ENCODE data around the gene SMAD5.

The SMAD5 gene

DNA sequence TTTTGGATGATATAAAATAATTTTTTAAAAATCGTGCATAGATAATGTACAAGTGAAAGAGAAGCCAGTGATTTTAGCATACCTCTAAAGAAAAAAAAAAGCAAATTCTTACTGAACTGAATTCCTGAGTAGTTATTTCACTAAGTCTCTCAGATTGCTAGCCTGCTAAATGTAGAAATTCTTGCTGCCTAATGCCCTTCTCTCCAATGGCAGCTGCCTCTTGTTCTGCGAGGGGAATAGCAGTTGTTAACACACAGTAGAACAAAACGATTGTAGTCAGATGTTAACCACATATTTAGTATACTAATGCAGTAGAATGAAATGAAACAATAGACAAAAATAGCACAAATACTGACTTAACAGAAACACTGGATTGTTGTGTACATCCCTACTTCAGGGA, 26.8 kb downstream of the SMAD5 start:
- TF ChIP-seq, protein P1, sequence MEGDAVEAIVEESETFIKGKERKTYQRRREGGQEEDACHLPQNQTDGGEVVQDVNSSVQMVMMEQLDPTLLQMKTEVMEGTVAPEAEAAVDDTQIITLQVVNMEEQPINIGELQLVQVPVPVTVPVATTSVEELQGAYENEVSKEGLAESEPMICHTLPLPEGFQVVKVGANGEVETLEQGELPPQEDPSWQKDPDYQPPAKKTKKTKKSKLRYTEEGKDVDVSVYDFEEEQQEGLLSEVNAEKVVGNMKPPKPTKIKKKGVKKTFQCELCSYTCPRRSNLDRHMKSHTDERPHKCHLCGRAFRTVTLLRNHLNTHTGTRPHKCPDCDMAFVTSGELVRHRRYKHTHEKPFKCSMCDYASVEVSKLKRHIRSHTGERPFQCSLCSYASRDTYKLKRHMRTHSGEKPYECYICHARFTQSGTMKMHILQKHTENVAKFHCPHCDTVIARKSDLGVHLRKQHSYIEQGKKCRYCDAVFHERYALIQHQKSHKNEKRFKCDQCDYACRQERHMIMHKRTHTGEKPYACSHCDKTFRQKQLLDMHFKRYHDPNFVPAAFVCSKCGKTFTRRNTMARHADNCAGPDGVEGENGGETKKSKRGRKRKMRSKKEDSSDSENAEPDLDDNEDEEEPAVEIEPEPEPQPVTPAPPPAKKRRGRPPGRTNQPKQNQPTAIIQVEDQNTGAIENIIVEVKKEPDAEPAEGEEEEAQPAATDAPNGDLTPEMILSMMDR (IDR thresholded peaks at IDR 0.05; ENCODE audit: low read depth, low read length): no peak
- H3K27ac ChIP-seq: no peak overlapping the region
- no peak overlapping the region for H3K4me3 ChIP-seq (ENCODE audit: low read depth, low read length)
- peaks cover 70% of the 10 kb centered on the region for H3K36me3 ChIP-seq
- H3K9me3 ChIP-seq (ENCODE audit: severe bottlenecking): no peaks in the 10 kb centered on the region
- no peaks in the 10 kb centered on the region for H3K27me3 ChIP-seq (ENCODE audit: insufficient read depth, low read depth, severe bottlenecking)
- no peak for DNase-seq

GRCh38 chr5:136162008-136162407, 29.4 kb downstream of the SMAD5 start:
- peaks cover 57% of the 10 kb centered on the region for H3K36me3 ChIP-seq
- H3K27me3 ChIP-seq (ENCODE audit: insufficient read depth, low read depth, severe bottlenecking): no peaks in the 10 kb centered on the region
- no peak overlapping the region for H3K4me3 ChIP-seq (ENCODE audit: low read depth, low read length)
- DNase-seq: no peak
- H3K9me3 ChIP-seq (ENCODE audit: severe bottlenecking): no peaks in the 10 kb centered on the region
- TF ChIP-seq, protein P1 (IDR thresholded peaks at IDR 0.05; ENCODE audit: low read depth, low read length): no peak
- no peak overlapping the region for H3K27ac ChIP-seq

GRCh38 chr5:136164226-136164625, 31.6 kb downstream of the SMAD5 start:
- TF ChIP-seq, protein P1 (IDR thresholded peaks at IDR 0.05; ENCODE audit: low read depth, low read length): no peak

GRCh38 chr5:136166909-136167308, 34.3 kb downstream of the SMAD5 start:
- Histone ChIP-seq H3K27me3 (ENCODE audit: insufficient read depth, low read depth, severe bottlenecking) (no peaks in the 10 kb centered on the region), H3K4me3 (ENCODE audit: low read depth, low read length) (no peak overlapping the region), H3K36me3 (peaks cover 50% of the 10 kb centered on the region), H3K9me3 (ENCODE audit: severe bottlenecking) (no peaks in the 10 kb centered on the region), H3K27ac (no peak overlapping the region)
- TF ChIP-seq, protein P1 (IDR thresholded peaks at IDR 0.05; ENCODE audit: low read depth, low read length): no peak
- no peak for DNase-seq

More at GRCh38 chr5:136164226-136164625, 31.6 kb downstream of the SMAD5 start:
- Histone ChIP-seq H3K4me3 (ENCODE audit: low read depth, low read length) (no peak overlapping the region), H3K27me3 (ENCODE audit: insufficient read depth, low read depth, severe bottlenecking) (no peaks in the 10 kb centered on the region), H3K9me3 (ENCODE audit: severe bottlenecking) (no peaks in the 10 kb centered on the region), H3K27ac (no peak overlapping the region), H3K36me3 (peaks cover 51% of the 10 kb centered on the region)
- no peak for DNase-seq

DNA sequence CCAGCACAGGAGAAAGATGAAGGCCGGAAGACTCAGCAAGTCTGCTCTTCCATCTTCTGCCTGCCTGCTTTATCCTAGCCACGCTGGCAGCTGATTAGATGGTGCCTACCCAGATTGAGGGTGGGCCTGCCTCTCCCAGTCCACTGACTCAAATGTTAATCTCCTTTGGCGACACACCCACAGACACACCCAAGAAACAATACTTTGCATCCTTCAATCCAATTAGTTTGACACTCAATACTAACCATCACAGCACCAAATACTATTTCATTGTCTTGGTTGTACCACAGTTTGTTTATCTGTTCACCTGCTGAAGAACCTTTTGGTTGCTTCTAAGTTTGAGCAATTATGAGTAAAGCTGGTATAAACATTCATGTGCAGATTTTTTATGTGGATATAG, 36.6 kb downstream of the SMAD5 start:
- Histone ChIP-seq H3K27me3 (ENCODE audit: insufficient read depth, low read depth, severe bottlenecking) (no peaks in the 10 kb centered on the region), H3K27ac (no peak overlapping the region), H3K4me3 (ENCODE audit: low read depth, low read length) (no peak overlapping the region), H3K36me3 (peaks cover 48% of the 10 kb centered on the region), H3K9me3 (ENCODE audit: severe bottlenecking) (no peaks in the 10 kb centered on the region)
- no peak for DNase-seq
- TF ChIP-seq, protein P1 (IDR thresholded peaks at IDR 0.05; ENCODE audit: low read depth, low read length): no peak

GRCh38 chr5:136174021-136174659, 41.5 kb downstream of the SMAD5 start:
- TF ChIP-seq, protein P1 (IDR thresholded peaks at IDR 0.05; ENCODE audit: low read depth, low read length): peak; percentile 67
- Histone ChIP-seq H3K36me3 (peaks cover 50% of the 10 kb centered on the region), H3K27ac (no peak overlapping the region), H3K27me3 (ENCODE audit: insufficient read depth, low read depth, severe bottlenecking) (no peaks in the 10 kb centered on the region), H3K4me3 (ENCODE audit: low read depth, low read length) (no peak overlapping the region), H3K9me3 (ENCODE audit: severe bottlenecking) (no peaks in the 10 kb centered on the region)
- DNase-seq: no peak
